GM19463 (cell line): ENCODE results near the gene ZNF622.
"Not testable (repeated sequence)": the region's sequence is repeated elsewhere in the genome, so short reads cannot be mapped to it uniquely, and the experiment has no call there.

Source experiments
- ATAC-seq: cut with Tn5 transposase; IDR thresholded peaks from one replicate; pipeline ENCODE4 v1.9.1; 2021; ENCODE audit warnings: mild to moderate bottlenecking, moderate library complexity; ENCODE audit not compliant: unreplicated experiment

Gene ZNF622

GRCh38 chr5:16436065-16436682 lies 29.4 kb downstream of the ZNF622 start:
- ATAC-seq: not testable (repeated sequence)

DNA sequence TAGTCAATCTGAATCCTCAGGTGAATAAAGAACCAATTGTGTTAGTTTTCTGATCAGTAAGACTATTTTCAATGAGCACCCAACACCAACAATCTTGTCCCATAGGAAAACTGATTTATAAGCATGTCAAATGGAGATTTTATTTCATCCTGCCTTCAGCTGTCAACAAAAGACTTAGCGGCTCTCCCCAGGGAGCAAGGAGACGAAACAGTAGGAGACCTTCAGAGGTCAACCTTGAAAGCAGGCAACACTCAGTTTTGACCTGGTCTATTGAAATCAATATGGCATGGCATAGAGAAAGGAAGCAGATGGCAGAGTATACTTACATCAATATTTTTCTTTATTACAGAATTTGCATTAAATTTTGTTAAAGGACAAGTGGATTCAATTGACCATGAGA lies 34.1 kb downstream of the ZNF622 start:
- ATAC-seq: no peak

DNA sequence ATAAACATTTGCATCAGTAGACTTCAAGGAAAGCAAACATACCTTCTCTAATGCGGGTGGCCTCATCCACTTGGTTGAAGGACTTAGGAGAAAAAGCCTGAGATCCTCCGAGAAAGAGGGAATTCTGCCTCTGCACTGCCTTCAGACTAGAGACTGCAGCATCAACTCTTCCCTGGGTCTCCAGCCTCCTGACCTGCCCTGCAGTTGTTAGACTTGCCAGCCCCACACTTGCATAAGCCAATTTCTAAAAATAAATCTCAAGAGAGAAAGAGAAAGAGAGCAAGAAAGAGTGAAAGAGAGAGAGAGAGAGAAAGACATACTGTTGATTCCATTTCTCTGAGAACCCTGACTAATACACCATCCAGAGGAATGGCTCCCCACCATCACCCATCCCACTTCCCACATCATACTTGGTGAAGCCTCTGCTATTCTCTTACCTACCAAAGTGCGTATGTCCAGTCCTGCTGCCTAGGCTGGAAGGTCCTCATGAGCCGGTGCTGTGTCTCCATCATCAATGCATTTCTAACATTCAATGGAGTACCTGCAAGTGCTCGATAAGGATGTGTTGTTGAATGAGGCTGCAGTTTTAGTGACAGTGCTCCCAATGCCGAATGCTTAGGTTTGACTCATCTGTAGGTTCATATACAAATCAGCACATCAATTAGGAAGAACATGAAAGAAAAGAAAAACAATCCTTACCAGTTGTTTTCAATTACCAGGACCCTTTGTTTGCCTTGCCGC lies 35.1 kb downstream of the ZNF622 start:
- no peak for ATAC-seq

- no peak for ATAC-seq
Observed at GRCh38 chr5:16428359-16428758, 37.2 kb downstream of the ZNF622 start.

- ATAC-seq: no peak
Observed at GRCh38 chr5:16427587-16427986, 38.0 kb downstream of the ZNF622 start.

DNA sequence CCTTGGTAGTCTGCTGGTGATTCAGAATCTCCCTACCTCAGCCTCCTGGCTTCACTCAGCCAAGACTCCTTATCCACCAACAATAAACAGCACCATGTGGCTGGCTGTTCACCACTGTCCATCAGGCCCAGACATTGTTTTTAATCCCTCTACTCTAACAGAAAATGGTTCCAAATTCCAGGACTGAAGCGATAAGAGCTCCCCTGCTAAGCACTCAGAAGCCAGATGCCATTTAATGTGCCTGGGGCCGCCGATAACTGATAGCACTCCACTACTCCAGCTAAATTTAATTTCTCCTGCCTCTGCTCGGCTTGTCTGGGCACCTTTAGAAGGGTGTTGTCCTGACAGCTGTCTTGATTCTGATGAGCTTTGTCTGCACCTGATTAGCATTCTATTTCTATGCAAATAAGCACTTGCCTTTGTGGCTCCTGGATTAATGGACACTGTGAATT lies 47.1 kb downstream of the ZNF622 start:
- ATAC-seq: no peak

GRCh38 chr5:16417398-16418074 lies 48.1 kb downstream of the ZNF622 start:
- ATAC-seq: no peak

GRCh38 chr5:16414861-16415260 lies 50.7 kb downstream of the ZNF622 start:
- no peak for ATAC-seq

GRCh38 chr5:16413166-16413860 lies 52.3 kb downstream of the ZNF622 start:
- ATAC-seq: no peak

GRCh38 chr5:16412556-16412955 lies 53.0 kb downstream of the ZNF622 start:
- ATAC-seq: no peak

- no peak for ATAC-seq
Observed at GRCh38 chr5:16411741-16412455, 53.7 kb downstream of the ZNF622 start.

GRCh38 chr5:16411235-16411634 lies 54.4 kb downstream of the ZNF622 start:
- ATAC-seq: no peak

DNA sequence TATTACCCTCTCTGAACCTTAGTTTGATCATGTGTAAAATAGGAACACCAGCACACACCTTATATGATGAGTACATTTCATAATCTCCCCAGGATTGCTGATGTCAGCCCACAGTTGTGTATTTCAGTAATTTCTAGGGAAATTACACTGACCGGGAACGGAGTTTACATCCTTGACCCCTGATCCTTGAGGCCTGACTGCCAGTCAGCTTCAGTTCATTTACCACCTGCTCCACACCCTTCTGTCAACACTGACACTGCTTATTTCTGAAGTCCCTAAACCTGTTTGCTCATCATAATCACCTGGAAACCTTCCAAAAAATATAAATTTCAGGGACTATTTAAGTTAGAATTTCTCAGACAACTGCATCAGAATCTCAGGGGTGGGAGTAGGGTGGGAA lies 55.3 kb downstream of the ZNF622 start:
- no peak for ATAC-seq

DNA sequence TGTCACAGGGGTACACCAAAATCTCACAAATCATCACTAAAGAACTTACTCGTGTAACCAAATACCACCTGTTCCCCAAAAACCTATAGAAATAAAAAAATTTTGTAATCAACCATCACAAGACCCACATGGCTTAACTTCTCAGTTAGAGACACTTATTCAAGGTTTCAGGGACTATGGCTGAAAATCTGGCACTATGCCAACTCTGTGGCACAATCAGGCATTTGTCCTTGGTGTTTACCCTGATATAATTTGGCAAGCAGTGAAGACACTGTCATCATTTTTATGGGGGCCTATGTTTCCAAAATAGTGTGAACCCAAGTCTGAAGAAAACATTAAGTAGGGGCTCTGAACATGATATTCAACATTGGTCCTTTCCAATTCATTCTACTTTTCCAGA lies 59.0 kb downstream of the ZNF622 start:
- ATAC-seq: no peak

GRCh38 chr5:16406023-16406422 lies 59.6 kb downstream of the ZNF622 start:
- ATAC-seq: no peak
